Uterus (tissue), 2 donors: ENCODE results near the gene ANKRD23.

Experiments
- CTCF ChIP-seq, 4 experiments: fragments of 200-600 bp in 2 of 4; fragments of 450-650 bp in 2 of 4; sonication (generic) in 2 of 4; IDR thresholded peaks; one replicate each; pipeline ENCODE4 v1.5.1; 2016 to 2019; ENCODE audit warnings: antibody characterized with exemption in 4 of 4, mild to moderate bottlenecking in 2 of 4, moderate library complexity in 1 of 4
- POLR2A ChIP-seq, 2 donors: fragments of 450-650 bp; IDR thresholded peaks; one replicate each; pipeline ENCODE4 v1.6.1; 2016; ENCODE audit warnings: antibody characterized with exemption in 2 of 2, mild to moderate bottlenecking in 1 of 2, moderate library complexity in 1 of 2

- TF ChIP-seq CTCF (IDR thresholded peaks at IDR 0.05) (no peak), POLR2A (IDR thresholded peaks at IDR 0.05) (no peak)
These were observed 47.9 kb upstream of the ANKRD23 start for GRCh38 chr2:96891591-96892333.
